ENCODE data around the gene CDK14. TPM values are rescaled to one million over a fixed set of nuclear protein-coding genes. Genes with fewer than 3 reads are reported as not detected.
"Not testable (repeated sequence)": the region's sequence is repeated elsewhere in the genome, so short reads cannot be mapped to it uniquely, and the experiment has no call there.

Gene CDK14
- total RNA-seq, 1 experiment from 2014 or later, result 9.3 TPM

- no peak for DNase-seq (ENCODE audit: low read depth)
Measured at GRCh38 chr7:90891529-90891928, 295.4 kb downstream of the CDK14 start.

- no peak for DNase-seq (ENCODE audit: low read depth)
Measured at GRCh38 chr7:90892213-90892612, 296.1 kb downstream of the CDK14 start.

GRCh38 chr7:90894122-90894521 is 298.0 kb downstream of the CDK14 start:
- no peak for DNase-seq (ENCODE audit: low read depth)

- no peak for DNase-seq (ENCODE audit: low read depth)
Measured at GRCh38 chr7:90896458-90896857, 300.3 kb downstream of the CDK14 start.

GRCh38 chr7:90897961-90898469 is 301.9 kb downstream of the CDK14 start:
- DNase-seq (ENCODE audit: low read depth), result no peak

- no peak for DNase-seq (ENCODE audit: low read depth)
Measured at GRCh38 chr7:90900628-90901356, 304.7 kb downstream of the CDK14 start.

- DNase-seq (ENCODE audit: low read depth), result no peak
Measured at GRCh38 chr7:90903841-90904240, 307.7 kb downstream of the CDK14 start.

GRCh38 chr7:90910136-90910535 is 314.0 kb downstream of the CDK14 start:
- no peak for DNase-seq (ENCODE audit: low read depth)

- no peak for DNase-seq (ENCODE audit: low read depth)
Measured at GRCh38 chr7:90916319-90916718, 320.2 kb downstream of the CDK14 start.

- DNase-seq (ENCODE audit: low read depth), result no peak
Measured at GRCh38 chr7:90917539-90917938, 321.4 kb downstream of the CDK14 start.

GRCh38 chr7:90918303-90918702 is 322.2 kb downstream of the CDK14 start:
- DNase-seq (ENCODE audit: low read depth), result no peak

GRCh38 chr7:90919816-90920215 is 323.7 kb downstream of the CDK14 start:
- DNase-seq (ENCODE audit: low read depth), result no peak

GRCh38 chr7:90920336-90920735 is 324.2 kb downstream of the CDK14 start:
- DNase-seq (ENCODE audit: low read depth), result no peak

GRCh38 chr7:90923541-90923997 is 327.4 kb downstream of the CDK14 start:
- DNase-seq (ENCODE audit: low read depth), result no peak

GRCh38 chr7:90928700-90929424 is 332.7 kb downstream of the CDK14 start:
- not testable (repeated sequence) for DNase-seq (ENCODE audit: low read depth)

- DNase-seq (ENCODE audit: low read depth), result no peak
Measured at GRCh38 chr7:90931986-90932916, 336.1 kb downstream of the CDK14 start.

GRCh38 chr7:90933041-90933440 is 336.9 kb downstream of the CDK14 start:
- no peak for DNase-seq (ENCODE audit: low read depth)

GRCh38 chr7:90933984-90934383 is 337.9 kb downstream of the CDK14 start:
- DNase-seq (ENCODE audit: low read depth), result no peak

GRCh38 chr7:90938371-90938770 is 342.2 kb downstream of the CDK14 start:
- DNase-seq (ENCODE audit: low read depth), result no peak

GRCh38 chr7:90939666-90940065 is 343.5 kb downstream of the CDK14 start:
- no peak for DNase-seq (ENCODE audit: low read depth)

- no peak for DNase-seq (ENCODE audit: low read depth)
Measured at GRCh38 chr7:90944021-90944420, 347.9 kb downstream of the CDK14 start.
